Body of pancreas (tissue), 4 donors: ENCODE measurements around the gene COL24A1.

Experiments
- CTCF ChIP-seq, 7 experiments: fragments of 450-650 bp in 4 of 7; fragments of 200-600 bp in 3 of 7; sonication (generic) in 3 of 7; IDR thresholded peaks; one replicate each; pipeline ENCODE4 v1.5.1; 2016 to 2019; ENCODE audit warnings: antibody characterized with exemption in 7 of 7
- POLR2A ChIP-seq, 3 donors: fragments of 450-650 bp; IDR thresholded peaks; one replicate each; pipeline ENCODE4 v1.6.1; 2016; ENCODE audit warnings: antibody characterized with exemption in 3 of 3, mild to moderate bottlenecking in 2 of 3

DNA sequence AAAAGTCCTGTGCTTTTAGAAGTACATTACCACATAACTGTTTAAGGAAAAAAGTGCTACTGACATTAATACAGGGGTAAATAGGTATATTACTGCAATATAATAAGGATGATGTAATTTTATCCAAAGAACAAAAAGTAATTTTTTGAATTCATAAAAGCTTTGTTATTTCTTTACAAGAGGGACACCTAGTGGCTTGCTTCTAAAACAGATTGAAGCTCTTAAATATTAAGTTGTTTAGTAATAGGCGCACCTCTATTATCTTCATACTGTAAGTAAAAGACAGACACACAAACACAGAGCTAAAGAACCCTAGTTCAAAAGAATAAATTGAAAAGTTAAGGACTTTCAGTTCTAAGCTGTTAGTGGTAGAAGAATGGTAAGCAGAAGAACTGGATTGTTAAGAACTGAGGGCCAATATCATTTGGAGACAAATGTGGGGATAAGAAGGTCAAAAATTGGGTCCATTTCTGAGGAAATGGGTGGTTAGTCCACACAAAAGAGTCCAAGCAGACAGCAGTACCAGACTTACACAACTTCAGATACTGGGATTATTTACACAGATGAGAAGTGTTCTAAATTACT is 463.8 kb downstream of the COL24A1 start:
- TF ChIP-seq CTCF (IDR thresholded peaks at IDR 0.05), result peak in 6 of 7 experiments; percentile 22 to 51 (median 48)
- no peak for TF ChIP-seq POLR2A (IDR thresholded peaks at IDR 0.05)
